ENCODE results near the gene CSRP3. TPM values are rescaled to one million over a fixed set of nuclear protein-coding genes. Genes with fewer than 3 reads are reported as not detected.

CSRP3 gene
- total and polyA plus RNA-seq, 2 donors (not counting 3 experiments of a cell fraction or from before 2014, with no cell fraction given), result not detected

GRCh38 chr11:19199048-19199447 lies 2.7 kb downstream of the CSRP3 start:
- intact Hi-C loops (cut with micrococcal nuclease), result no loop called here
- CTCF ChIA-PET, result interaction anchor here (0.8 to 1.8 kb wide), 7 partner anchors 13 to 128 kb away, joined by 3 to 5 read pairs (median 3); no protein-coding TSS in a partner anchor

GRCh38 chr11:19196432-19196831 lies 5.4 kb downstream of the CSRP3 start:
- FAIRE-seq (no peak), DNase-seq (ENCODE audit: low read depth, low spot score) (no peak)
- Histone ChIP-seq H3K4me1 (ENCODE audit: control insufficient read depth, extremely low read depth, insufficient read depth, low read length) (peaks cover 15% of the 10 kb centered on the region), H3K36me3 (ENCODE audit: control insufficient read depth in 2 of 2, extremely low read depth in 1 of 2, insufficient read depth in 2 of 2, low read length in 2 of 2) (no peaks in the 10 kb centered on the region), H3K27ac (ENCODE audit: insufficient read depth, low read depth, low read length) (no peak overlapping the region), H4K20me1 (replicated peaks; ENCODE audit: control insufficient read depth, extremely low read depth, insufficient read depth, low read length) (no peaks in the 10 kb centered on the region), H3K4me2 (ENCODE audit: insufficient read depth, low read length) (no peak overlapping the region), H3K4me3 (replicated peaks in 1 of 3; ENCODE audit: insufficient read depth in 1 of 3, low read depth in 1 of 3, low read length in 3 of 3) (no peak overlapping the region), H2AFZ (ENCODE audit: low read depth, low read length) (no peak overlapping the region), H3K9me3 (replicated peaks; ENCODE audit: control insufficient read depth, insufficient read depth, low read length) (no peaks in the 10 kb centered on the region), H3K9ac (replicated peaks; ENCODE audit: extremely low read depth, insufficient read depth, low read length) (no peak overlapping the region), H3K79me2 (ENCODE audit: control insufficient read depth, insufficient read depth, low read length) (no peaks in the 10 kb centered on the region), H3K9me1 (replicated peaks; ENCODE audit: control insufficient read depth, extremely low read depth, insufficient read depth, low read length) (no peaks in the 10 kb centered on the region), H3K27me3 (ENCODE audit: control insufficient read depth in 2 of 2, insufficient read depth in 2 of 2, low read length in 2 of 2) (no peaks in the 10 kb centered on the region)
- CTCF ChIA-PET, result no interaction called here
- BruUV-seq (replicated peaks), result no TSS peak
- intact Hi-C loops (cut with micrococcal nuclease), result no loop called here
- dilution Hi-C loops (cut with MboI; ENCODE audit: extremely low pct_ligation_motif_present, low sequenced_read_pairs), result no loop called here
- POLR2A ChIA-PET, result no interaction called here
- TF ChIP-seq EZH2 (IDR thresholded peaks at IDR 0.05; ENCODE audit: borderline replicate concordance, low read depth, low read length, severe bottlenecking) (no peak), JUN (IDR thresholded peaks at IDR 0.05; ENCODE audit: borderline replicate concordance, insufficient read depth, insufficient read length, low read depth) (no peak), GATA2 (IDR thresholded peaks at IDR 0.05; ENCODE audit: insufficient read depth, insufficient read length, low read depth, low read length) (no peak), POLR2A (IDR thresholded peaks at IDR 0.05; ENCODE audit: low read depth, low read length) (no peak), FOS (IDR thresholded peaks at IDR 0.05; ENCODE audit: borderline replicate concordance, insufficient read depth, low read length) (no peak), POLR2AphosphoS5 (IDR thresholded peaks at IDR 0.05; ENCODE audit: insufficient read depth, low read depth, low read length) (no peak), CTCF (IDR thresholded peaks at IDR 0.05; ENCODE audit: extremely low read depth in 1 of 2, insufficient read depth in 1 of 2, low read depth in 1 of 2, low read length in 2 of 2) (no peak), MYC (IDR thresholded peaks at IDR 0.05; ENCODE audit: low read depth, low read length) (no peak)
- TF ChIP-seq, protein P1, sequence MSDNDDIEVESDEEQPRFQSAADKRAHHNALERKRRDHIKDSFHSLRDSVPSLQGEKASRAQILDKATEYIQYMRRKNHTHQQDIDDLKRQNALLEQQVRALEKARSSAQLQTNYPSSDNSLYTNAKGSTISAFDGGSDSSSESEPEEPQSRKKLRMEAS (IDR thresholded peaks at IDR 0.05; ENCODE audit: insufficient read depth, insufficient read length), result no peak

More at GRCh38 chr11:19199048-19199447, 2.7 kb downstream of the CSRP3 start:
- H3K4me2 ChIP-seq (ENCODE audit: insufficient read depth, low read length), result no peak overlapping the region
- peaks cover 15% of the 10 kb centered on the region for H3K4me1 ChIP-seq (ENCODE audit: control insufficient read depth, extremely low read depth, insufficient read depth, low read length)
- no peaks in the 10 kb centered on the region for H3K79me2 ChIP-seq (ENCODE audit: control insufficient read depth, insufficient read depth, low read length)
- POLR2A ChIA-PET, result no interaction called here
- H3K27ac ChIP-seq (ENCODE audit: insufficient read depth, low read depth, low read length), result no peak overlapping the region
- H3K9me1 ChIP-seq (replicated peaks; ENCODE audit: control insufficient read depth, extremely low read depth, insufficient read depth, low read length), result no peaks in the 10 kb centered on the region
- no peak overlapping the region for H2AFZ ChIP-seq (ENCODE audit: low read depth, low read length)
- no peak for TF ChIP-seq FOS (IDR thresholded peaks at IDR 0.05; ENCODE audit: borderline replicate concordance, insufficient read depth, low read length)
- no peak overlapping the region for H3K9ac ChIP-seq (replicated peaks; ENCODE audit: extremely low read depth, insufficient read depth, low read length)
- H3K9me3 ChIP-seq (replicated peaks; ENCODE audit: control insufficient read depth, insufficient read depth, low read length), result no peaks in the 10 kb centered on the region
- BruUV-seq (replicated peaks), result no TSS peak
- H3K27me3 ChIP-seq (ENCODE audit: control insufficient read depth in 2 of 2, insufficient read depth in 2 of 2, low read length in 2 of 2), result no peaks in the 10 kb centered on the region
- no peak for FAIRE-seq
- no peaks in the 10 kb centered on the region for H3K36me3 ChIP-seq (ENCODE audit: control insufficient read depth in 2 of 2, extremely low read depth in 1 of 2, insufficient read depth in 2 of 2, low read length in 2 of 2)
- dilution Hi-C loops (cut with MboI; ENCODE audit: extremely low pct_ligation_motif_present, low sequenced_read_pairs), result no loop called here
- DNase-seq (ENCODE audit: low read depth, low spot score), result no peak
- H4K20me1 ChIP-seq (replicated peaks; ENCODE audit: control insufficient read depth, extremely low read depth, insufficient read depth, low read length), result no peaks in the 10 kb centered on the region
- H3K4me3 ChIP-seq (replicated peaks in 1 of 3; ENCODE audit: insufficient read depth in 1 of 3, low read depth in 1 of 3, low read length in 3 of 3), result no peak overlapping the region

All from endothelial cell of umbilical vein (primary cell).